PC-3 (cell line): ENCODE data around the gene ZYG11A. TPM values are rescaled to one million over a fixed set of nuclear protein-coding genes. Genes with fewer than 3 reads are reported as not detected.

Experiments
- ATAC-seq: fragments of 200-7000 bp; cut with Tn5 transposase; 2 replicates; pipeline ENCODE4 v1.9.1; 2020; ENCODE audit warnings: mild to moderate bottlenecking, moderate library complexity
- BruUV-seq: library from RNA; stranded (reverse); fragments of 400-500 nt; replicated peaks from 2 replicates; lab custom pipeline; 2021; lab: Mats Ljungman, UMichigan
- CTCF ChIA-PET: fragments of 300-600 bp; sonication (Branson Sonifier 250); formaldehyde crosslinking; loops from one replicate; lab custom pipeline; 2022; ENCODE audit warnings: antibody characterized with exemption; lab: Charles Lee
- POLR2A ChIA-PET: fragments of 300-600 bp; sonication (Branson Sonifier 250); formaldehyde crosslinking; loops from one replicate; lab custom pipeline; 2022; ENCODE audit warnings: antibody characterized with exemption; ENCODE audit not compliant: unreplicated experiment; lab: Charles Lee
- DNase-seq: peaks from one replicate; pipeline ENCODE4 v3.0.0-alpha.2; 2015
- H2AFZ ChIP-seq: fragments of 300-600 bp; sonication (generic); 2 replicates; pipeline ENCODE4 v1.6.0; 2016; ENCODE audit warnings: antibody characterized with exemption, low read length
- H3F3A ChIP-seq: fragments of 300-600 bp; sonication (generic); one replicate; pipeline ENCODE4 v1.6.0; 2017; ENCODE audit warnings: antibody characterized with exemption, low read length, control low read depth, mild to moderate bottlenecking; ENCODE audit not compliant: unreplicated experiment
- H3K27ac ChIP-seq: fragments of 300-600 bp; sonication (generic); 2 replicates; pipeline ENCODE4 v1.5.1; 2016; ENCODE audit warnings: mild to moderate bottlenecking, low read length
- H3K27me3 ChIP-seq: fragments of 300-600 bp; sonication (generic); 2 replicates; pipeline ENCODE4 v1.6.1; 2016; ENCODE audit warnings: low read length, mixed read lengths
- H3K36me3 ChIP-seq: fragments of 300-600 bp; sonication (generic); 2 replicates; pipeline ENCODE4 v1.6.1; 2016; ENCODE audit warnings: low read depth, mixed run types, low read length, mixed read lengths
- H3K4me1 ChIP-seq: fragments of 300-600 bp; sonication (generic); 2 replicates; pipeline ENCODE4 v1.5.1; 2016; ENCODE audit warnings: low read length; ENCODE audit not compliant: insufficient read depth
- H3K4me2 ChIP-seq: fragments of 300-600 bp; sonication (generic); 2 replicates; pipeline ENCODE4 v1.6.0; 2016; ENCODE audit warnings: low read length
- H3K4me3 ChIP-seq: fragments of 300-600 bp; sonication (generic); 2 replicates; pipeline ENCODE4 v1.5.1; 2016; ENCODE audit warnings: mild to moderate bottlenecking, low read length, mixed read lengths
- H3K79me2 ChIP-seq: fragments of 300-600 bp; sonication (generic); 2 replicates; pipeline ENCODE4 v1.6.1; 2017; ENCODE audit warnings: low read length, mixed read lengths
- H3K9ac ChIP-seq: fragments of 300-600 bp; sonication (generic); 2 replicates; pipeline ENCODE4 v1.6.0; 2016; ENCODE audit warnings: mild to moderate bottlenecking, low read length
- H3K9me2 ChIP-seq: fragments of 300-600 bp; sonication (generic); replicated peaks from 2 replicates; pipeline ENCODE4 v1.6.1; 2016; ENCODE audit warnings: mixed run types, low read length, mixed read lengths
- H3K9me3 ChIP-seq: fragments of 300-600 bp; sonication (generic); 2 replicates; pipeline ENCODE4 v1.6.1; 2016; ENCODE audit warnings: low read length, mixed read lengths
- H4K20me1 ChIP-seq: fragments of 300-600 bp; sonication (generic); 2 replicates; pipeline ENCODE4 v1.6.1; 2016; ENCODE audit warnings: low read length, mixed read lengths
- EZH2 ChIP-seq: fragments of 300-600 bp; sonication (generic); IDR thresholded peaks from one replicate; pipeline ENCODE4 v1.6.1; 2017; ENCODE audit warnings: antibody characterized with exemption, mild to moderate bottlenecking, low read length; ENCODE audit not compliant: unreplicated experiment
- EZH2phosphoT487 ChIP-seq: fragments of 300-600 bp; sonication (generic); IDR thresholded peaks from 2 replicates; pipeline ENCODE4 v1.6.1; 2018; ENCODE audit warnings: mild to moderate bottlenecking, antibody characterized with exemption, low read length, borderline replicate concordance
- intact Hi-C: fragments of 100-400 bp; cut with micrococcal nuclease; formaldehyde crosslinking; loops from 2 replicates; pipeline ENCODE4 v1.9.0; 2023
- total RNA-seq: library from RNA; depleted of rRNA; stranded (reverse); fragments of >200 nt; gene quantifications from 2 replicates; pipeline ENCODE4 v1.2.3, GENCODE V29; 2014
- TF ChIP-seq, protein P1 (sequence below): fragments of 300-600 bp; sonication (generic); conservative IDR thresholded peaks from 2 replicates; pipeline ENCODE4 v1.5.1; 2017; ENCODE audit warnings: antibody characterized with exemption, low read depth, mild to moderate bottlenecking, low read length

The ZYG11A gene
- total RNA-seq, 1 experiment from 2014 or later, result 0.47 TPM

DNA sequence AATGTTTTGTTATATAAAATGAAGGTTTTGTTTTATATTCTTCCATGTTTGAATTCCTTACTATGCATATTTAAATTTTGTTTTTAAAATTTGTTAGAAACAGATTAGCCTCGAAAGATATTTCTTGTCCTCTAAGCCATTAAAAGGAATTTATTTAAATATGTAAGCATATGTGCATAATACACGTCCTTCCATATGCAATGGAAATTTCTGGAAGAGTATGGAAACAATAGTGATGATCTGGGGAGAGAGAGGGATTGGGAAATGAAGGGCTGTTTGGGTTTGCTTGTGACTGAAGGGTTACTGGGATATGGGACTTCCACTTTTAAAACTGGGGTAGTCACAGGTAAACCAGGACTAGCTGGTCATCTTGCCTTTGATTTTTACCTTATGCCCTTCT is 57.8 kb downstream of the ZYG11A start:
- Histone ChIP-seq H2AFZ (no peak overlapping the region), H3K27me3 (no peaks in the 10 kb centered on the region), H3K4me3 (no peak overlapping the region), H3K27ac (no peak overlapping the region), H3K9me3 (no peaks in the 10 kb centered on the region), H3K36me3 (no peaks in the 10 kb centered on the region), H3K9me2 (no peaks in the 10 kb centered on the region), H3K9ac (no peak overlapping the region), H4K20me1 (no peaks in the 10 kb centered on the region), H3K4me2 (no peak overlapping the region), H3F3A (no peaks in the 10 kb centered on the region), H3K79me2 (no peaks in the 10 kb centered on the region), H3K4me1 (no peaks in the 10 kb centered on the region)
- CTCF ChIA-PET, result no interaction called here
- TF ChIP-seq EZH2 (no peak), EZH2phosphoT487 (no peak)
- TF ChIP-seq, protein P1, sequence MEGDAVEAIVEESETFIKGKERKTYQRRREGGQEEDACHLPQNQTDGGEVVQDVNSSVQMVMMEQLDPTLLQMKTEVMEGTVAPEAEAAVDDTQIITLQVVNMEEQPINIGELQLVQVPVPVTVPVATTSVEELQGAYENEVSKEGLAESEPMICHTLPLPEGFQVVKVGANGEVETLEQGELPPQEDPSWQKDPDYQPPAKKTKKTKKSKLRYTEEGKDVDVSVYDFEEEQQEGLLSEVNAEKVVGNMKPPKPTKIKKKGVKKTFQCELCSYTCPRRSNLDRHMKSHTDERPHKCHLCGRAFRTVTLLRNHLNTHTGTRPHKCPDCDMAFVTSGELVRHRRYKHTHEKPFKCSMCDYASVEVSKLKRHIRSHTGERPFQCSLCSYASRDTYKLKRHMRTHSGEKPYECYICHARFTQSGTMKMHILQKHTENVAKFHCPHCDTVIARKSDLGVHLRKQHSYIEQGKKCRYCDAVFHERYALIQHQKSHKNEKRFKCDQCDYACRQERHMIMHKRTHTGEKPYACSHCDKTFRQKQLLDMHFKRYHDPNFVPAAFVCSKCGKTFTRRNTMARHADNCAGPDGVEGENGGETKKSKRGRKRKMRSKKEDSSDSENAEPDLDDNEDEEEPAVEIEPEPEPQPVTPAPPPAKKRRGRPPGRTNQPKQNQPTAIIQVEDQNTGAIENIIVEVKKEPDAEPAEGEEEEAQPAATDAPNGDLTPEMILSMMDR, result no peak
- DNase-seq (no peak), ATAC-seq (no peak)
- POLR2A ChIA-PET, result no interaction called here
- no TSS peak for BruUV-seq
- intact Hi-C loops, result no loop called here

DNA sequence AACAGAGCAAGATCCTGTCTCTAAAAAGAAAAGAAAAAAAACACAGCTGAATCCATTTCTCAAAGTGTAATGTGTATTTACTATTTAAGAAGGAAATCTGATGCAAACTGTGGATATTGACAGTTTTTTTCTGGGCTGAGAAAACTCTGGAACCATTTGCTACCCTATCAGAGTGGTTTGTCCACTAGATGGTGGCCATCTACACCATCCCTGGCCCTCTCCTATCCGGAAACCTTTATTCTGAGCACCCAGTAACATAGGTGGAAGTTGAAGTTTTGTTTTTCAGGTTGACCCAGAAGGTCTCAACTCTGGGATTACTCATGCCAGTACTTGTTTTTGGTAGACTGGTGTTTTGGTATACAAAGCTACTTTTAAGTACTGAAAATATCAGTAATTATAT is 58.8 kb downstream of the ZYG11A start:
- H3K79me2 ChIP-seq, result no peaks in the 10 kb centered on the region
- ChIA-PET POLR2A (no interaction called here), CTCF (interaction anchor here (0.6 kb wide), 2 partner anchors 76 to 194 kb away, joined by 3 read pairs; no protein-coding TSS in a partner anchor)
- intact Hi-C loops, result no loop called here
- H4K20me1 ChIP-seq, result no peaks in the 10 kb centered on the region
- H3K9me2 ChIP-seq, result no peaks in the 10 kb centered on the region
- H3K36me3 ChIP-seq, result no peaks in the 10 kb centered on the region
- BruUV-seq, result no TSS peak
- no peak overlapping the region for H2AFZ ChIP-seq
- H3K27ac ChIP-seq, result no peak overlapping the region
- no peak overlapping the region for H3K4me2 ChIP-seq
- no peak for DNase-seq
- H3K9me3 ChIP-seq, result no peaks in the 10 kb centered on the region
- no peak overlapping the region for H3K4me3 ChIP-seq
- ATAC-seq, result no peak
- TF ChIP-seq EZH2phosphoT487 (no peak), EZH2 (no peak)
- TF ChIP-seq, protein P1, result no peak
- no peak overlapping the region for H3K9ac ChIP-seq
- no peaks in the 10 kb centered on the region for H3F3A ChIP-seq
- no peaks in the 10 kb centered on the region for H3K4me1 ChIP-seq
- no peaks in the 10 kb centered on the region for H3K27me3 ChIP-seq

DNA sequence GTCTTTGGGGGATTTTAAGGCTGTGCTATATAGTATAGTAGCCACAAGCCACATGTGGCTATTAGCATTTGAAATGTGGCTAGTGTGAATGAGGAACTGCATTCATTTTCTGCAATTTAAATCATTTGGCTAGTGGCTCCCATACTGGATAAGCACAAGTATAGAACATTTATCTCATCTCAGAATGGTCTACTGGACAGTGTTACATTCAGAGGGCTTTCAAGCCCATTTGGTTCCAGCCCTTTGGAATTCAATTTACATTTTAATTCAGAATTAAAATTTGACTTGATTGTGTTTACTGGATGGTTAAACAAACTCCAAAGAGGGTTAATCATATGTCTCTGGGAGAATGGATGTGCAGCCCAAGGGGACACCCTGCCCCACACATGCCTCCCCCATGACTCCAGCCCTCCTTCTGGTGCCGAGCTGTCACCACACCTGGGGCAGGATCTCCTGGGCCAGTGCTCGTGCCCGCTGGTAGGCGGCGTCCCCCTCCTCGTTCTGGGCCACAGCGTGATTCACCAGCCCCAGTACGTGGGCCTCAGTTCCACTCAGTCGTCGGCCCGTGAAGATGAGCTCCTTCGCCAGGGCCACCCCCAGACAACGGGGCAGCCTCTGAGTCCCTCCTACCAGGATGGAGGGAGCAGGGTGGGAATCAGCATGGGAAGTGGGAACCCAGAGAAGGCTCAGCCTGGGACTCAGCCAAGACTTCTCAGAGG is 61.8 kb downstream of the ZYG11A start:
- ATAC-seq (no peak), DNase-seq (no peak)
- TF ChIP-seq EZH2, result no peak
- TF ChIP-seq EZH2phosphoT487, result no peak
- TF ChIP-seq, protein P1, result no peak
- BruUV-seq, result no TSS peak
- Histone ChIP-seq H3K9ac (no peak overlapping the region), H3K4me2 (no peak overlapping the region), H3K79me2 (no peaks in the 10 kb centered on the region), H3F3A (no peaks in the 10 kb centered on the region), H3K4me1 (peaks cover 4% of the 10 kb centered on the region), H3K9me3 (no peaks in the 10 kb centered on the region), H3K27me3 (no peaks in the 10 kb centered on the region), H2AFZ (no peak overlapping the region), H4K20me1 (no peaks in the 10 kb centered on the region), H3K4me3 (no peak overlapping the region), H3K27ac (no peak overlapping the region), H3K36me3 (no peaks in the 10 kb centered on the region), H3K9me2 (no peaks in the 10 kb centered on the region)
- ChIA-PET CTCF (interaction anchor here (0.7 kb wide), 1 partner anchor 244 kb away, joined by 10 read pairs; no protein-coding TSS in a partner anchor), POLR2A (no interaction called here)
- intact Hi-C loops, result loop anchor here (2.0 kb wide), 1 partner anchor 272 kb away; no protein-coding TSS in a partner anchor
